SU-DHL-6 (cell line): Measurements from ENCODE around the gene SUGCT.

Source experiments
- CTCF ChIP-seq: fragments of 200-600 bp; sonication (generic); IDR thresholded peaks from one replicate; pipeline ENCODE4 v1.5.1; 2017; ENCODE audit warnings: antibody characterized with exemption, mild to moderate bottlenecking, low read length, moderate library complexity; ENCODE audit not compliant: insufficient read depth, poor library complexity, severe bottlenecking
- EZH2phosphoT487 ChIP-seq: fragments of 200-600 bp; sonication (generic), shearing (Covaris generic); conservative IDR thresholded peaks from 2 replicates; pipeline ENCODE4 v1.6.1; 2018; ENCODE audit warnings: mild to moderate bottlenecking, antibody characterized with exemption, low read length, moderate library complexity, mixed read lengths

GRCh38 chr7:40348126-40348728, 213.4 kb downstream of the SUGCT start:
- TF ChIP-seq CTCF (no peak), EZH2phosphoT487 (no peak)
